Subcutaneous adipose tissue (tissue), 4 donors: Measurements from ENCODE around the gene SWAP70. TPM values are rescaled to one million over a fixed set of nuclear protein-coding genes. Genes with fewer than 3 reads are reported as not detected.

ENCODE experiments used
- CTCF ChIP-seq: fragments of 450-650 bp; IDR thresholded peaks from one replicate; pipeline ENCODE4 v1.5.1; 2016; ENCODE audit warnings: low read depth, mild to moderate bottlenecking, control low read depth, antibody characterized with exemption, moderate library complexity
- total RNA-seq, 4 donors: library from RNA; depleted of rRNA; stranded (reverse); fragments of >200 nt; gene quantifications; one replicate each; pipeline ENCODE4 v1.1.0, GENCODE V29; 2016

The SWAP70 gene
- total RNA-seq, 4 donors from 2014 or later, result 48.8 to 72.7 (median 60.6) TPM

GRCh38 chr11:9651899-9652748 is 11.8 kb upstream of the SWAP70 start:
- TF ChIP-seq CTCF, result no peak

DNA sequence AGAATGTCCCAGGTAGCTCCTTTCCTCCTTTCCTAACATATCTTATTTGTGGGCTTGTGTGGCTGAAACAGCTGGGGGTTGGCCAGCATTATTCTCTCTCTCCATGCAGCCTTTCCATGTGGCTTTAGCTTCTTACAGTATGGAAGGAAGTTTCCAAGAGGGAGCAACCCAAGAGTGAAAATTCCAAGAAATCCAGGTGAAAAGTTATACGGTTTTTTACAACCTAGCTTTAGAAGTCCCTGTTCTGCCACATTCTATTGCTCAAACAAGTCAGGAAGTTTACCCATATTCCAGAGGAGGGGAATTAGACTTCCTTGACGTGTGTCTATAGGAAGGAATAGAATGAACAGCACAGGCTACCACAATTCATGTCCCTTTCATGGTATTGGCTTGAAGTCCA is 10.0 kb upstream of the SWAP70 start:
- no peak for TF ChIP-seq CTCF

DNA sequence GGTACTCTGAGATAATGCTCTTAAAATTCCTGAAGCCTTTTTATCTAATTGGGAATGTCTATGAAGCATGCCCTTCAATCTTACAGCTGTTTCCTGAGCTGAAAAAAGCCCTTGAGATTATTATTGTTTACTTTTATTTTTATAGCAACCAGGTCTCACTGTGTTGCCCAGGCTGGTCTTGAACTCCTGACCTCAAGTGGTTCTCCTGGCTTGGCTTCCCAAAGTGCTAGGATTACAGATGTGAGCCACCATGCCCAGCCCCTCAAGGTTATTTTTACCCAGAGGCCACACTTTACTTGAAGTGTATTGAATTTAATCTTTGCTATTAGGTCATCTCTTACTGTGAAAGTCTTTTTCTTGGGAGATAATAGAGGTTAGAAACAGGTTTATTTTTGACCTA is 7.0 kb upstream of the SWAP70 start:
- TF ChIP-seq CTCF, result no peak

- no peak for TF ChIP-seq CTCF
These were observed 6.3 kb upstream of the SWAP70 start for GRCh38 chr11:9657531-9657930.

GRCh38 chr11:9660886-9661285 is 3.0 kb upstream of the SWAP70 start:
- TF ChIP-seq CTCF, result no peak

GRCh38 chr11:9662273-9662672 is 1.6 kb upstream of the SWAP70 start:
- no peak for TF ChIP-seq CTCF

DNA sequence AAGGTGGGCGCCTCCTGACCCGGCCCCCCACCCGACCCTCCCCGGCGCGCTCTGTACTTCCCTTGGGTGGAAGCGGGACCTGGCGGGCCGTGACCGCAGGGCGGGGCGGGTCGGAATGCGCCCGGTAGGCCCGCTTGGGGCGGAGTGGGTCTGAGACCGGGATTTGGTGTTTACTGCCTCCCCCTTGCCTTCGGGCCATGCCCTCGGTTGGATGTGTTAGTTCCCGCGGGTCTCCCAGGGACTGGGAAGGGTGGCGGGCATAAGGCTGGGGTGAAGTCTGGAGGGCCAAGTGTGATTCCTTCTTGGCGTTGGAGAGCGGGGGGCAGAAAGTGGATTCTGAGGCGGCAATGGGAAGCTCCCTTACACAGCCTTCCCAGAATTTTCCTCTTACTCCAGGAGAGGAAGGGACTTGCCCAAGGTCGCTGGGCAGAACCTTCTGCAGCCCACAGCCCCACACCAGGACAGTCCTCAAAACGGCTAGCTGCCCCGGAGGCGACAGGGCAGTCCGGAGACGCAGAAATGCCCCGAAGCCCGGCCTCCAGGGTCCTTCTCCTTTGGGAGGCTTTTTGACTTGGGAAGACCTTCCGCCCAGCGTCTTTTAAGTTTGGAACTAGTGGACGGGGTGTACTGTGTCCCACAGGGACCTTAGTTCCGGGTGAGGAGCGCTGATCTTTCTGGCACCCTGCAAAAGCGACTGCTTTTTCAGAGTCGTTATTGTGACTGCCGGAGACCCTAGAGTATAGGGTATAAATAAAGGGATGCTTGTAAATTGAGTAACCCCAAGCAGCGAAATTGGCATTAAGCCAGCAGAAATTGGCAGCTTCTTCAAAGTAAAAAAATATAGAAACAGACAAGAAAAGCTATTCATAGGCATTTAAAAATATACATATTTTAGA is 647 bp downstream of the SWAP70 start:
- no peak for TF ChIP-seq CTCF
